HEK293 (cell line): ENCODE results near the gene MAGEB1.

Source experiments
- TF ChIP-seq, protein P1 (sequence below): fragments of 450-650 bp; formaldehyde crosslinking; optimal IDR thresholded peaks from 2 replicates; pipeline ENCODE3; 2016; ENCODE audit warnings: missing biosample characterization, mild to moderate bottlenecking, missing genetic modification characterization
- TF ChIP-seq, protein P2 (sequence below): fragments of 450-650 bp; formaldehyde crosslinking; IDR thresholded peaks from 2 replicates; pipeline ENCODE4 v1.5.1; 2016; ENCODE audit warnings: missing biosample characterization, missing genetic modification characterization

GRCh38 chrX:30228526-30228925 lies 18.4 kb upstream of the MAGEB1 start:
- TF ChIP-seq, protein P1, sequence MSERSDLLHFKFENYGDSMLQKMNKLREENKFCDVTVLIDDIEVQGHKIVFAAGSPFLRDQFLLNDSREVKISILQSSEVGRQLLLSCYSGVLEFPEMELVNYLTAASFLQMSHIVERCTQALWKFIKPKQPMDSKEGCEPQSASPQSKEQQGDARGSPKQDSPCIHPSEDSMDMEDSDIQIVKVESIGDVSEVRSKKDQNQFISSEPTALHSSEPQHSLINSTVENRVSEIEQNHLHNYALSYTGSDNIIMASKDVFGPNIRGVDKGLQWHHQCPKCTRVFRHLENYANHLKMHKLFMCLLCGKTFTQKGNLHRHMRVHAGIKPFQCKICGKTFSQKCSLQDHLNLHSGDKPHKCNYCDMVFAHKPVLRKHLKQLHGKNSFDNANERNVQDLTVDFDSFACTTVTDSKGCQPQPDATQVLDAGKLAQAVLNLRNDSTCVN: no peak
- TF ChIP-seq, protein P2, sequence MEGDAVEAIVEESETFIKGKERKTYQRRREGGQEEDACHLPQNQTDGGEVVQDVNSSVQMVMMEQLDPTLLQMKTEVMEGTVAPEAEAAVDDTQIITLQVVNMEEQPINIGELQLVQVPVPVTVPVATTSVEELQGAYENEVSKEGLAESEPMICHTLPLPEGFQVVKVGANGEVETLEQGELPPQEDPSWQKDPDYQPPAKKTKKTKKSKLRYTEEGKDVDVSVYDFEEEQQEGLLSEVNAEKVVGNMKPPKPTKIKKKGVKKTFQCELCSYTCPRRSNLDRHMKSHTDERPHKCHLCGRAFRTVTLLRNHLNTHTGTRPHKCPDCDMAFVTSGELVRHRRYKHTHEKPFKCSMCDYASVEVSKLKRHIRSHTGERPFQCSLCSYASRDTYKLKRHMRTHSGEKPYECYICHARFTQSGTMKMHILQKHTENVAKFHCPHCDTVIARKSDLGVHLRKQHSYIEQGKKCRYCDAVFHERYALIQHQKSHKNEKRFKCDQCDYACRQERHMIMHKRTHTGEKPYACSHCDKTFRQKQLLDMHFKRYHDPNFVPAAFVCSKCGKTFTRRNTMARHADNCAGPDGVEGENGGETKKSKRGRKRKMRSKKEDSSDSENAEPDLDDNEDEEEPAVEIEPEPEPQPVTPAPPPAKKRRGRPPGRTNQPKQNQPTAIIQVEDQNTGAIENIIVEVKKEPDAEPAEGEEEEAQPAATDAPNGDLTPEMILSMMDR (tag by site-specific recombination): no peak
